Hematopoietic multipotent progenitor cell (in vitro differentiated cells): Measurements from ENCODE around the gene BRWD1. TPM values are rescaled to one million over a fixed set of nuclear protein-coding genes. Genes with fewer than 3 reads are reported as not detected.
A peak's percentile ranks its signal among the peaks of the same experiment; 100 is the strongest.

ENCODE experiments used
- DNase-seq, 3 donors: peaks; one replicate each; pipeline ENCODE4 v3.0.0-alpha.2; 2011 to 2015; ENCODE audit warnings: low read depth in 2 of 3, low spot score in 2 of 3
- total RNA-seq: library from RNA; depleted of rRNA; stranded (reverse); fragments of >200 nt; gene quantifications from one replicate; pipeline ENCODE4 v1.2.3, GENCODE V29; 2012

BRWD1 gene
- total RNA-seq, 1 donor, result 46.6 TPM

GRCh38 chr21:39208624-39209333 lies 104.7 kb downstream of the BRWD1 start:
- peak in 1 of 3 donors; percentile 17 for DNase-seq

DNA sequence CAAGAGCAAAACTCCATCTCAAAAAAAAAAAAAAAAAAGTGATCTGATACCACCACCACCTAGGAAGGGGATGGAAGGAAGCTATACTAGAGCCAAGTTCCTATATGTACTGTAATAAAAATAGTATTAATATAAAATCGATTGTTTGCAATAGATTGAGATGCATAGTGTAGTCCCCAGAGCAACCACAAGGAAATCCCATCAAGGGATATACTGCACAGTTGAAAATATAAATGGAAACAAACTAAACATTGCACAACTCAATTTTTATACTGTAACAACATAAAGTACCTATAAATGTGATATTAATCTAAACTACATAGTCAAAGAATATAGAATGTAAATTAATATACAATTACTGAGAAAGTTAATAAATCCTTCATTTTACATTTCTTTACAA lies 109.3 kb downstream of the BRWD1 start:
- DNase-seq, result no peak

DNA sequence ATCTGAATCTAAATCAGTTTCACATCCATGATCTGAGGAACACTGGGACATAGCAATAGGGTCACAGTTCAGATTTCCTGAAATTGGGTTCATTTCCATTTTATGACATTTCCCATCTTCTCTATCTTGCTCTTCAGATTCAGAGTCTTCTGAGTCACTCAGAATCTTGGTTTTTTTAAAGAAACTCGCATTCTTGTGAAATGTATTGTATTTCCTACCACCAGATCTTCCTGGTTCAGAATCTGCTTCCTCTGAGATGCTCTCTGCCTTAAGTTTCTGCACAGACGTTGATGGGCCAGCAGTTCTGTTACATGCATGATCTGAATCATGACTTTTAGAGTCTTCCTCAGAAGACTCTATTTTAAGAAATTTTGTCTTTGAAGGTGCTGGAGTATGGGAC lies 114.6 kb downstream of the BRWD1 start:
- no peak for DNase-seq

GRCh38 chr21:39197448-39198233 lies 115.8 kb downstream of the BRWD1 start:
- no peak for DNase-seq

DNA sequence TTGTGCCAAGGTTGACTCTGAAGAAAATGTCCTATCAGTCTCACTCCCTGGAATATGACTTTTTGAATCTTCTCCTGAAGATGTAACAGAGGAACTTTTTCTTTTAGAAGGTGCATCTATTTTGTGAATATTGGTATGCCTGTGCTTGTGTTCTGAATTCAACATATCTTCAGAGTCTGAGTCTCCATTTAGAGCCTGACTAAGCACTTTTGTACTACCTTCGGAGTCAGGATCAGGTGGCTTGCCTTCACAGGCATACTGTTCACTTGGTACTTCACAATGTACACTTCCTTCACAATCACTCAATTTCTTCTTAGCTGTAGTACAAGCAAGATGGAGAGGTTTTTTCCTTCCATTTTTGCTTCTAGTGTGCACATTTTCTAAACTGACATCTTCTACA lies 116.6 kb downstream of the BRWD1 start:
- no peak for DNase-seq

DNA sequence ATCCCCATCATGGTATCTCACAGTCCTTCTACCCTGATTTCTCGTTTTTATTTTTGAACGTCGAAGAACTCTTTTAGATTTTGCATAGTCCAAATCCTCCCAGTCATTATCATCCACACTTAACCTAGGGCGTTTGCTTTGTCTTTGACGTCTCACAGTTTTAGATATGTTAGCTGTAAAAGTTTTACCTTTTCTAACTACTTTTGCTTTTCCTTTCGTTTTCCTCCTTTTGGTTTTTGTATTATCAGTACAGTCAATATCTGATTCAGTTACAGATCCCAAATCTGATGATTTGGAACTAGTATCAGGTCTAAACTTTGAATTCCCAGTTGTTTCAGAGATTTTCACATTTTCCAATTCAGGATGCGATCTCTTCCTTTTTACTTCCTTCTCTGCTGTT lies 117.1 kb downstream of the BRWD1 start:
- DNase-seq, result no peak

DNA sequence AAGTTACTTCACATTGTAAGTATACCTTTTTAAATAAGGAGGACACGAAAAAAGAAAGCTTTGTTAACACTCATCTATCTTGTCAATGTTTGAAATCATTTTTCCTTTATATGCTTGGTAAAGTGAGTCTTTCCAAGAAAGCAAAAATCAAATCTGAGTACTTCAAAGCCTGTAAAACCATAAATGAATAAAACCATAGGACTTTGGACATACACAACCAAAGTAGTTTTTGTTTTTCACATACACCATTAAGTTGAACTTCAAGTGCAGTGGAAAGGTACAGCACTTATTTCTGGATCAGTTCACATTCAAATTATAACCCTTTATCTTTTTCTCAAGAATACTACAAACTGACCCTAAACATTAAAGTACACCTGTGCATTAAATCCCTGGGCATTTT lies 120.1 kb downstream of the BRWD1 start:
- DNase-seq, result no peak

DNA sequence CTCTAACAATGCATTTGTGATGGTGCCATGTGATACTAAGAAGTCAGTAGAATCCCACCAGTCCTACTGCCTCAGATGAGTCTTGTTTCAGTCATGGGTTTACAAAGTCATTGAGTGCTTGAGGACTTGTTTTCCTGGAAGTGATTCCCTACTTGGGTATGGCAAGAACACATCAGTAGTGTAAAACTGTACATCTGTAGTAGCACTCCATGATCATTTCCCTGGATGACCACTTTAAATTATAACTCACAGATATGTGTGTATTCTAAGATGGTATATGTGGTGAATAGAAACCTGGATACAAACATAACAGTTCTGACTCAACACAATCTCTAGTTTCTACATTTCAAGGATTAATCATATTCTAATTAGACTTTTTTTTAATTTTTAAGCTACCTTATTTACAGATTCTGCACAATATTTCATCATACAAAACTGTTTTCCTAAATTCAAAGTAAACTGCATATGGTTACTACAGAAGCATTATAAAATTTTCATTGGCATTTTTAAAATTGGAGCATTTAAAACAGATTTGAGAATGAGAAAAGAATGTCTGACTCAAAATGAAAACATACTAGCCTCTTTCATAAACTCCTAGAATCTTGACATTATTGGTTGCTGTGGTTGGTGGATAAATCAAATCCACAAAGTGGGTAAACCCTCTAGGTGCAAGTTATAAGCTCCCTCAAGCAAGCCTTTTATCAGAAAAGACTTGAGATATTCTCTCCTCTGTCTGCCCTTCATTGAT lies 123.4 kb downstream of the BRWD1 start:
- DNase-seq, result no peak

DNA sequence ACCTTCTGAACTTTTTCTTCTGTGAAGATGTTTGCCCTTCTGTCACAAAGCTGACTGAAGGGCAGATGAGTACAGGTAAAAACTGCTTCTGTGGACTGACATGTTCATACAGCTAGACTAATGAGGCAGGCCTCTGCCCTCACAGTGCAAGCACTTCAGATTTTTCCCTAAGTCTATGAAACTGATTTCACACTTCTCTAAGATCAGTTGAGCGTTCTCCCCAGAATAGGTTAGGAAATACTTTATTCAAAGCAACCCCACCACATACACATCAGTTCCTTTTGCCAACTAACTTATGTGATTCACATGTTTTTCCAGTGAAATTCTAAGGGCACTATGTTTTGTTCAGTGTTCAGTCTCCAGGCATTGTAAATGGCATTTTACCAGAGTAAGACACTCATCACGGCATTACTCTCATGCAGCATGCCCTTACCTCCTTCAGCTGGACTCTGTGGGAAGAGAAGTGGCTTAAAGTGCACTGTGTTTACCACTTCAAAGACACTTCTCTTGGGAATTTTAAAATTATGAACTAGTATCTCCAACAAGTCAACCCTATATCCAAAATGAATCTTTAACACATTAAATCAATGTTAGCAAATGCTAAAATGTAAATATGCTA lies 124.8 kb downstream of the BRWD1 start:
- no peak for DNase-seq

DNA sequence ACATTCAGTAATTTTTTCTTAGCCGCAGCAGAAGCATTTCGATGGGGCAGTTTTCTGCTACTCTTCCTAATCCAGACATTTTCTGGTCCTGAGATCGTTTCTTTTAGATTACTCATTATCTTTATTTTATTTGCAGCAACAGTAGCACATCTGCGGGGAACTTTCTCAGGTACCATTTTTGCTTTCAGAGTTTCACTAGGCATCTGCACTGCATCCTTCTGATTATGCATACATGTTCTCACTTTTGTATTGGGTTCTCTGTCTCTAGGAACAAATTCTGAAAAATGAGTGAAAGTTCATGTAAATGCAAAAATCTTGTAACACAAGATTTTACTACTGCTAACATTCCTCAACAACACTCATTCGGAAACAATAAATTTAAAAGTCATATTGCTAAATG lies 126.3 kb downstream of the BRWD1 start:
- DNase-seq, result no peak

- DNase-seq, result no peak
Observed at GRCh38 chr21:39186676-39187075, 126.8 kb downstream of the BRWD1 start.

DNA sequence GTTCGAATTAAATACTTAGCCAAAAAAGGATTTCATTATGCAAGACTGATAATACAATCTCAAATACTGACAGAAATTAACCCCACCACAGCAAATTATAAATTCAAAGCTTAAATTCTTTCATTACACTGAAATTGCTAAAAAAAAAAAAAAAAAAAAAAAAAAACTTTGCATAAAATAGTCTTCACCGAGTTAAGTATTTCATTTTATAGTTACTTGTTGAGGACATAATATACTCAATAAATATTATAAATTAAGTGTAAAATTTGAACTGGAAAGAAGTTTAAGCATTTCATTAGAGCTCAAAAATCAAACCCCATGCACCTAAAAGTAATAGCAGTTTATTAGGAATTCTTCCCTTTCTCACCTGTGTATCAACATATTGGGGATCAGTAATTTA lies 128.3 kb downstream of the BRWD1 start:
- DNase-seq, result no peak

- DNase-seq, result no peak
Observed at GRCh38 chr21:39184050-39184980, 129.1 kb downstream of the BRWD1 start.

- peak; percentile 93 to 97 (median 94) for DNase-seq
Observed at GRCh38 chr21:39183272-39184049, 130.0 kb downstream of the BRWD1 start, which contains the start of gene PSMG1. Gene PSMG1 (minus strand): TSS chr21:39183451. CDS start chr21:39183385, 66 bp downstream.

GRCh38 chr21:39182484-39183271 lies 130.8 kb downstream of the BRWD1 start:
- no peak for DNase-seq

DNA sequence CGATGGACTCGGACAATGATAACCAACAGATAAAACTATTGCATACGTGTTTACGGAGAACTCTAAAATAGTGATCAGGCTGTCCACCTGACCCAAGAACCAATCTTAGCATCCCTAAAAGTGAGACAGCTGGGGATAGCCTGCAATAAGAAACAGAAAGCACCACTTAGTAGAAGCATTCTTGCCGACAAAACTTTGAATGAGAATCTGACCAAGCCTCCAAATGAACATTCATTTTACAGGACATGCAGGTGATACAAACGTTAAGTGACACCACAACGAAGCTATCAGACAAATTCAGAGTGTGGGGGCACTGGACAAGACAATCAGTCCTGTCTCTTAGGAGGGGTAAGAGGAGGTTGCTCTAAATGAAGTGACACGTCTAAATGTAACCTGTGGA lies 131.4 kb downstream of the BRWD1 start:
- DNase-seq, result no peak

DNA sequence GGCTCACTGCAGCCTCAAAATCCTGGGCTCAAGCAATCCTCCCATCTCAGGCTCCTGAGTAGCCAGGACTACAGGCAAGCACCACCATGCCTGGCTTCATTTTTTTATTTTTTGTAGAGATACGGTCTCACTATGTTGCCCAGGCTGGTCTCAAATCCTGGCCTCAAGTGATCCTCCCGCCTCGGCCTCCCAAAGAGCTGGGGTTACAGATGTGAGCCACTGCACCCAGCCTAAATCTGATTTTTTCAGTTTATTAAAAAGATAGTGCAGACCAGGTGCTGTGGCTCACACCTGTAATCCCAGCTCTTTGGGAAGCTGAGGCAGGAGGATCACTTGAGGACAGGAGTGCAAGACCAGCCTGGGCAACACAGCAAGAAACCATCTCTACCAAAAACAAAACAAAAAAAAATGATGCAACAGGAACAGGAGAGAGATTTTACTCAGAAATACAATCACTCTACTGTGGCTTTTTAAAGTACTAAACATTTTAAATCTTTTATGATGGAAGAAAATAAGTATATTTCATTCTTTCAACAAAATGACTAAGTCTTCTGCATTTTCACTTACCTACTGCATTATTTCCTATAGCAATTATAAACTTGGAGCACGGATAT lies 132.1 kb downstream of the BRWD1 start:
- no peak for DNase-seq
